PFSK-1 (cell line): ENCODE data around the gene B3GNT9.

Experiments
- POLR2AphosphoS5 ChIP-seq: IDR thresholded peaks from 2 replicates; pipeline ENCODE4 v1.6.1; 2012; ENCODE audit warnings: low read depth, mild to moderate bottlenecking, control low read depth, low read length, moderate library complexity
- SIN3A ChIP-seq: IDR thresholded peaks from 2 replicates; pipeline ENCODE4 v1.6.1; 2012; ENCODE audit warnings: mild to moderate bottlenecking, low read length, moderate library complexity, borderline replicate concordance; ENCODE audit not compliant: insufficient read depth
- TAF1 ChIP-seq: IDR thresholded peaks from 2 replicates; pipeline ENCODE4 v1.6.1; 2012; ENCODE audit warnings: low read length, control low read depth, borderline replicate concordance; ENCODE audit not compliant: insufficient read depth
- TF ChIP-seq, protein P1 (sequence below), 2 experiments: IDR thresholded peaks; 2 replicates each; pipeline versions ENCODE4 v1.6.1 to v1.8.0; 2011 to 2012; ENCODE audit warnings: low read depth in 2 of 2, low read length in 2 of 2, control low read depth in 1 of 2, inconsistent platforms in 1 of 2, mild to moderate bottlenecking in 1 of 2, moderate library complexity in 1 of 2; ENCODE audit not compliant: insufficient read depth in 1 of 2

- TF ChIP-seq POLR2AphosphoS5 = no peak
- TF ChIP-seq, protein P1, sequence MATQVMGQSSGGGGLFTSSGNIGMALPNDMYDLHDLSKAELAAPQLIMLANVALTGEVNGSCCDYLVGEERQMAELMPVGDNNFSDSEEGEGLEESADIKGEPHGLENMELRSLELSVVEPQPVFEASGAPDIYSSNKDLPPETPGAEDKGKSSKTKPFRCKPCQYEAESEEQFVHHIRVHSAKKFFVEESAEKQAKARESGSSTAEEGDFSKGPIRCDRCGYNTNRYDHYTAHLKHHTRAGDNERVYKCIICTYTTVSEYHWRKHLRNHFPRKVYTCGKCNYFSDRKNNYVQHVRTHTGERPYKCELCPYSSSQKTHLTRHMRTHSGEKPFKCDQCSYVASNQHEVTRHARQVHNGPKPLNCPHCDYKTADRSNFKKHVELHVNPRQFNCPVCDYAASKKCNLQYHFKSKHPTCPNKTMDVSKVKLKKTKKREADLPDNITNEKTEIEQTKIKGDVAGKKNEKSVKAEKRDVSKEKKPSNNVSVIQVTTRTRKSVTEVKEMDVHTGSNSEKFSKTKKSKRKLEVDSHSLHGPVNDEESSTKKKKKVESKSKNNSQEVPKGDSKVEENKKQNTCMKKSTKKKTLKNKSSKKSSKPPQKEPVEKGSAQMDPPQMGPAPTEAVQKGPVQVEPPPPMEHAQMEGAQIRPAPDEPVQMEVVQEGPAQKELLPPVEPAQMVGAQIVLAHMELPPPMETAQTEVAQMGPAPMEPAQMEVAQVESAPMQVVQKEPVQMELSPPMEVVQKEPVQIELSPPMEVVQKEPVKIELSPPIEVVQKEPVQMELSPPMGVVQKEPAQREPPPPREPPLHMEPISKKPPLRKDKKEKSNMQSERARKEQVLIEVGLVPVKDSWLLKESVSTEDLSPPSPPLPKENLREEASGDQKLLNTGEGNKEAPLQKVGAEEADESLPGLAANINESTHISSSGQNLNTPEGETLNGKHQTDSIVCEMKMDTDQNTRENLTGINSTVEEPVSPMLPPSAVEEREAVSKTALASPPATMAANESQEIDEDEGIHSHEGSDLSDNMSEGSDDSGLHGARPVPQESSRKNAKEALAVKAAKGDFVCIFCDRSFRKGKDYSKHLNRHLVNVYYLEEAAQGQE (IDR thresholded peaks at IDR 0.05; ENCODE audit: insufficient read depth in 1 of 2, low read depth in 2 of 2, low read length in 2 of 2) = no peak
- no peak for TF ChIP-seq TAF1
- no peak for TF ChIP-seq SIN3A
Observed at GRCh38 chr16:67165121-67166078, 14.6 kb upstream of the B3GNT9 start.
